Activated naive CD8-positive, alpha-beta T cell treated with anti-CD3 and anti-CD28 coated beads for 36 hours (primary cell): ENCODE measurements around the gene QTRT2. TPM values are rescaled to one million over a fixed set of nuclear protein-coding genes. Genes with fewer than 3 reads are reported as not detected.

ENCODE experiments used
- DNase-seq: peaks from one replicate; pipeline ENCODE4 v3.0.0; 2021
- H3K27ac Mint-ChIP-seq: one replicate; pipeline ENCODE4 v1.8.0; 2022; ENCODE audit warnings: mild to moderate bottlenecking, moderate library complexity, mixed read lengths
- H3K27me3 Mint-ChIP-seq: one replicate; pipeline ENCODE4 v1.8.0; 2022; ENCODE audit warnings: mild to moderate bottlenecking, mixed read lengths
- H3K36me3 Mint-ChIP-seq: one replicate; pipeline ENCODE4 v1.8.0; 2021; ENCODE audit warnings: mild to moderate bottlenecking, mixed read lengths
- H3K4me1 Mint-ChIP-seq: one replicate; pipeline ENCODE4 v1.8.0; 2021; ENCODE audit warnings: mixed read lengths
- H3K4me3 Mint-ChIP-seq: one replicate; pipeline ENCODE4 v1.8.0; 2022; ENCODE audit warnings: mild to moderate bottlenecking, moderate library complexity, mixed read lengths
- H3K9me3 Mint-ChIP-seq: one replicate; pipeline ENCODE4 v1.8.0; 2022; ENCODE audit warnings: mixed read lengths
- total RNA-seq, 2 experiments: library from RNA; stranded (reverse); gene quantifications; one replicate each; pipeline ENCODE4 v1.2.3, GENCODE V29; 2021

QTRT2 gene
- total RNA-seq, 2 experiments from 2014 or later = 43.3 to 51.1 TPM

GRCh38 chr3:114058646-114059045 is 2.1 kb downstream of the QTRT2 start:
- Mint-ChIP-seq H3K27ac (no peak overlapping the region), H3K4me3 (peak overlapping the region; percentile 92), H3K9me3 (no peaks in the 10 kb centered on the region), H3K27me3 (no peaks in the 10 kb centered on the region), H3K4me1 (peaks cover 36% of the 10 kb centered on the region), H3K36me3 (peaks cover 34% of the 10 kb centered on the region)
- DNase-seq = no peak

GRCh38 chr3:114060906-114061655 is 4.5 kb downstream of the QTRT2 start:
- H3K27me3 Mint-ChIP-seq = no peaks in the 10 kb centered on the region
- DNase-seq = no peak
- H3K27ac Mint-ChIP-seq = no peak overlapping the region
- peaks cover 37% of the 10 kb centered on the region for H3K4me1 Mint-ChIP-seq
- no peaks in the 10 kb centered on the region for H3K9me3 Mint-ChIP-seq
- no peak overlapping the region for H3K4me3 Mint-ChIP-seq
- H3K36me3 Mint-ChIP-seq = peaks cover 42% of the 10 kb centered on the region

DNA sequence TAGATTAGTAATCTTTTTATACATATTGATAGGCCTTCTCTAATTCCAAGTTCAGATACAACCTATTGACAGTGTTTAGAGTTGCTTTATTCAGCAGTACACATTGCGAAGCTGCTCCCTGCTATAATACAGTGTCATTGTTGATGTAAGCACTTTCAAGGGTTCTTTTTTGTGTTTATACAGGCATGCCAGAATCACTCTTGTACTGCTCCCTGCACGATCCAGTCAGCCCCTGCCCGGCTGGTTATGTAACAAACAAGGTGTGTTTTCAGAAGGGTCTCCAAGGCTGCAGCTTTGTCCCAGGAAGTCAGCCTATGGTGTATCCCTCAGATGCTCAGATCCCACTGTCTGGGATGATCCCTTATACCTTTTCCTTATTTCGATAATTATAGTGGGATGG is 11.3 kb downstream of the QTRT2 start:
- Mint-ChIP-seq H3K27ac (no peak overlapping the region), H3K36me3 (peaks cover 29% of the 10 kb centered on the region), H3K4me3 (no peak overlapping the region), H3K27me3 (no peaks in the 10 kb centered on the region), H3K9me3 (no peaks in the 10 kb centered on the region), H3K4me1 (peaks cover 6% of the 10 kb centered on the region)
- no peak for DNase-seq

- DNase-seq = no peak
- Mint-ChIP-seq H3K27me3 (no peaks in the 10 kb centered on the region), H3K4me1 (peaks cover 6% of the 10 kb centered on the region), H3K4me3 (no peak overlapping the region), H3K27ac (no peak overlapping the region), H3K9me3 (no peaks in the 10 kb centered on the region), H3K36me3 (peaks cover 29% of the 10 kb centered on the region)
These were observed 11.8 kb downstream of the QTRT2 start for GRCh38 chr3:114068336-114068735.

GRCh38 chr3:114071786-114072185 is 15.2 kb downstream of the QTRT2 start:
- no peak for DNase-seq
- Mint-ChIP-seq H3K27ac (no peak overlapping the region), H3K9me3 (no peaks in the 10 kb centered on the region), H3K27me3 (no peaks in the 10 kb centered on the region), H3K4me1 (no peaks in the 10 kb centered on the region), H3K36me3 (peaks cover 23% of the 10 kb centered on the region), H3K4me3 (no peak overlapping the region)

- Mint-ChIP-seq H3K4me1 (no peaks in the 10 kb centered on the region), H3K9me3 (no peaks in the 10 kb centered on the region), H3K4me3 (no peak overlapping the region), H3K36me3 (peaks cover 33% of the 10 kb centered on the region), H3K27ac (no peak overlapping the region), H3K27me3 (no peaks in the 10 kb centered on the region)
- DNase-seq = no peak
These were observed 20.2 kb downstream of the QTRT2 start for GRCh38 chr3:114076711-114077110.

DNA sequence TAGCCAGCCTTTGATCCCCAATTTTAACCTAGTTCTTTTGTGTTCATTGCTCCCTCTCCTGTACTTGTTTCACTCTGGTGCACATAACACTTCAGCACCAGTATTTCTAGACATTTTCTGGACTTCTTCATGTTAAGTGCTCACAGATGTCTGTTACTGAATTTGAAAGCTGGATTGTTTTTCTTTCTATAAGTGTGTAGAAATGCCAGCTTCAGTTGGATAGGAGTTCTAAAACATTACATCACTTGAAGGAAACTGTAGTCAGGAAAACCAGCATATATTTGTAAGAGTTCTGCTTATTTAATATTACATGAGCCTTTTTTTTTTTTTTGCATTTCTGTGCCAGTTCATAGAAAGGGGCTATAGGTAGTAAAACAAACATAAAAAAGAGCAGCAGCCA is 21.6 kb downstream of the QTRT2 start:
- no peaks in the 10 kb centered on the region for H3K4me1 Mint-ChIP-seq
- no peak for DNase-seq
- no peak overlapping the region for H3K4me3 Mint-ChIP-seq
- no peaks in the 10 kb centered on the region for H3K27me3 Mint-ChIP-seq
- H3K27ac Mint-ChIP-seq = no peak overlapping the region
- H3K36me3 Mint-ChIP-seq = peaks cover 28% of the 10 kb centered on the region
- no peaks in the 10 kb centered on the region for H3K9me3 Mint-ChIP-seq

- H3K36me3 Mint-ChIP-seq = peaks cover 41% of the 10 kb centered on the region
- H3K4me3 Mint-ChIP-seq = no peak overlapping the region
- no peaks in the 10 kb centered on the region for H3K9me3 Mint-ChIP-seq
- no peaks in the 10 kb centered on the region for H3K27me3 Mint-ChIP-seq
- H3K27ac Mint-ChIP-seq = no peak overlapping the region
- H3K4me1 Mint-ChIP-seq = no peaks in the 10 kb centered on the region
- DNase-seq = no peak
These were observed 23.2 kb downstream of the QTRT2 start for GRCh38 chr3:114079761-114080160.

DNA sequence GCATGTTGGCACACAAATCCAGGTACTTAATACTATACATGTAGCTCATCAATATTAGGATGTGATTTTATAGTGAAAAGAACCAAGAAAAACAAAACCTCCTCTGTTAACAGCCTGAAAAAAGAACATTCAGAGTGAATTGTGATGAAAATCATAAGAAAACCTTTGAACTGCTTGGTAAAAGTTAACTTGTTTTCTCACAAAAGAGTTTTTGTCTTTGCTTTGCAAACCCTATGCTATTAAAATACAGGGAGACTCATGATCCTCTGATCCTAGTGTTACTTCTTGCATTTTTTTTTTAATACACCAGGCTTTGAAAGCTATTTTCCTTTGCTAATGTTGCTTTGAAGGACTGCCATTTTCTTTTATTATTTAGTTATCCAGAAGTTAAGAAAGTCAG is 23.7 kb downstream of the QTRT2 start:
- DNase-seq = no peak
- Mint-ChIP-seq H3K4me3 (no peak overlapping the region), H3K36me3 (peaks cover 44% of the 10 kb centered on the region), H3K9me3 (no peaks in the 10 kb centered on the region), H3K4me1 (no peaks in the 10 kb centered on the region), H3K27ac (no peak overlapping the region), H3K27me3 (no peaks in the 10 kb centered on the region)

DNA sequence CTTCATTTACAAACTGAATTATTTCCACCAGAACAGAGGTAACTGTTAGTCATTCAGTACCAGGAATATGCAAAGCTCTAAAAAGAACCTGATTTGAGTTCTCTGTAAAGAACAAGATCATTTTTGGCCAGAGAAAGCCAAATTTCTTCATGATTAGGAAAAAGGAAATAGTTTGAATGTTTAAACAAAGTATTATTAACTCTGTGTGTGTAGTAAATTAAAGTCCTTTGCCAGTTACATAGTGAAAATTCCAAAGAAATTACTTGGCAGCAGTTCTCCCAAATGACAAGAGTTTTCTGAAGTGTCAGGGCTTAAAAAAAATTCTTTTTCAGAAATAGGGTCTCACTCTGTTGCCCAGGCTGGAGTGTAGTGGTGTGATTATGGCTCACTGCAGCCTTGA is 24.5 kb downstream of the QTRT2 start:
- Mint-ChIP-seq H3K36me3 (peaks cover 53% of the 10 kb centered on the region), H3K4me3 (no peak overlapping the region), H3K4me1 (no peaks in the 10 kb centered on the region), H3K9me3 (no peaks in the 10 kb centered on the region), H3K27ac (no peak overlapping the region), H3K27me3 (no peaks in the 10 kb centered on the region)
- no peak for DNase-seq

GRCh38 chr3:114083112-114083511 is 26.6 kb downstream of the QTRT2 start:
- DNase-seq = no peak
- H3K36me3 Mint-ChIP-seq = peaks cover 61% of the 10 kb centered on the region
- H3K9me3 Mint-ChIP-seq = no peaks in the 10 kb centered on the region
- H3K27ac Mint-ChIP-seq = no peak overlapping the region
- H3K4me3 Mint-ChIP-seq = no peak overlapping the region
- no peaks in the 10 kb centered on the region for H3K4me1 Mint-ChIP-seq
- H3K27me3 Mint-ChIP-seq = no peaks in the 10 kb centered on the region

DNA sequence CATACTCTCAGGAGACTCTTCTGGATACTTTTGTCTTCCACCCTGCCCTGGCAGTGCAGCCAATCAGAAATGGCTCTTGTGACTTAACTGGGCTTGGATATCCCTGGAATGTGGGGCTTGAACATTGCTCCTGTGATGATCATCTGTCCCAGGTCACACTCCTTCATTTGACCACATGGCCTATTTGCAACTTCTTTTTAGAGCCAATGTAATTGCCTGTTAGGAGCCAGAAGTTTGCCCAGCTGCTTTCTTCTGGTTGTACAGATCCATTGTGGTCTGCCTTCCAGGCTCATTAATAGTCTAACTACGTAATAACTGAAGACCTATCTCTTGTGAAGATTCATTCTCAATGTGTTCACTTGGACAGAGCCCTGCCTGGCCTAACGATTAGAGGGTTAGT is 29.8 kb downstream of the QTRT2 start:
- H3K27ac Mint-ChIP-seq = no peak overlapping the region
- peaks cover 45% of the 10 kb centered on the region for H3K36me3 Mint-ChIP-seq
- H3K4me1 Mint-ChIP-seq = no peaks in the 10 kb centered on the region
- DNase-seq = no peak
- H3K27me3 Mint-ChIP-seq = no peaks in the 10 kb centered on the region
- H3K4me3 Mint-ChIP-seq = no peak overlapping the region
- no peaks in the 10 kb centered on the region for H3K9me3 Mint-ChIP-seq

DNA sequence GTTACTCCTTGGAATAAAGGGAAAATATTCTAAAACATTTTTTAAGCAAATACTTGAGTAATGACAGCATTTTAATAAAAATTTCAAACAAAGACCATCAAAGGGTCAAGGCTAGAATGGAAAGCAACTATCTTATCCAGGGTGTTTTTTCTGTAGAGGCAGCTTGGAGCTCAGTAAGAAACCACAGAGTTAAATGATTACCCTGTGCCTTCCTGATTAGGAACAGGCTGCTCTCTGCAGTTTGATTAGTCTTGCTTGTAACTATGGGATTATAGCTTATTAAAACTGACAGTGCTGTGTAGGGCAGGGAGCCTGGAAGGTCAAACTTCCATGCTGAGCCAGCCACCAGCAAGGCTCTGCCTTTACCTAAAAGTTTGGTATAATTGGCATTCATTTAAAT is 33.1 kb downstream of the QTRT2 start:
- H3K27ac Mint-ChIP-seq = no peak overlapping the region
- no peaks in the 10 kb centered on the region for H3K4me1 Mint-ChIP-seq
- H3K9me3 Mint-ChIP-seq = no peaks in the 10 kb centered on the region
- no peak overlapping the region for H3K4me3 Mint-ChIP-seq
- H3K27me3 Mint-ChIP-seq = peaks cover 5% of the 10 kb centered on the region
- H3K36me3 Mint-ChIP-seq = peaks cover 30% of the 10 kb centered on the region
- DNase-seq = no peak

DNA sequence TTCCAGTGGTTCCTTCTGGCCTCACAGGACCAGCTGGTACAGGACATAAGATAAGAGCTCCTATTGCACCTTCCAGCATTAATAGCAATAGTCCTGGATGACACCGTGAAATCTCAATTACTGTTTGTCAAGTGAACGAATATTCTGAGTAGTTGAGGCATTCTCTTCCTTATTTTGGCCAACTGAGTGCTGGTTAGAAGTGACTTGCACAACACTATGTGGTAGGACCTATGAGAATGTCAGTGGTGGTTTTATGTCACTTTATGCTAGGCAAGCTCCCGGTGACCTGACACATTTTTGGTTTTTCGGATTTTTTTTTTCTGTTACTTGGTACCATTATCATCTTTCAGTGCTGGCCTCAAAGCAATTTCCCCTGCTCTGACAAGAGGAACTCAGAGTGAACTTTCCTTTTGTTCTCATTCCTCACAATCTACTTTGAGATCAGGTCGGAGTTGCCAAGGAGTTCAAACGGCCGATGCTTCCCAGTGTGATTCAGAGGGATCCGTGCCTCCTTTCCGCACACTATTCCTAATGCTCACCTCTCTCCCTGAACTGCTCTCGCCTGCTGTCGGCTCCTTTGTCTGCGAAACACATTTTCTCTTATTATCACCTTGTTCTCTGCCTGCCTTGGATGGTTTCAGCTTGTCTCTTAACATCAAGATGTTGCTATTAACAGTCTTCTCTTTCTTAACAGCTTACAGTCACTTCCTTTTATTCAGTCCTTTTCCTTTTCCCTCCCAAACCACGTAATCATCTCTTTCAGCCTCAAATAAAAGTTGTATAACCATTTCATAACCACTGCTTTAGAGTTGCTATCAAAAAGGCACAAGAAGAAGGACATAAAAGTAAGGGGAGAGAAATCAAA is 35.8 kb downstream of the QTRT2 start:
- no peak overlapping the region for H3K4me3 Mint-ChIP-seq
- no peak for DNase-seq
- no peaks in the 10 kb centered on the region for H3K9me3 Mint-ChIP-seq
- H3K36me3 Mint-ChIP-seq = peaks cover 6% of the 10 kb centered on the region
- H3K27ac Mint-ChIP-seq = no peak overlapping the region
- H3K27me3 Mint-ChIP-seq = peaks cover 5% of the 10 kb centered on the region
- H3K4me1 Mint-ChIP-seq = no peaks in the 10 kb centered on the region

DNA sequence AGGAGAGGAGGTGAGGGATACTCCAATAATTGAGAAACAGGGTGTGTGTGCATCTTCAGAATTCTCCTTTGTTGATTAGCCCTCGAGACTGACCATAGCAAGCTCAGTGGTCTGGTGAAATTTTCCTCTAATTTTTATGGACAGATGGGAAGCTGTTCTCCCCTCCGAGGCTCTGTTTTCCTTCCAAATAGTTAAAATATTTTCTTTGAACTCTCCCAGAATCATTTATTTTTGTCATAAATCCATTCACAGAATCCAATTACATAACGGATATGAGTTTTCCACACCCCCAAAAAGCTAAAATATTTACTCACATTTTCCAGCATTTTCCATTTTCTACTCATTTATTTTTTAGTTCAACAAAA is 36.5 kb downstream of the QTRT2 start:
- Mint-ChIP-seq H3K4me1 (no peaks in the 10 kb centered on the region), H3K9me3 (no peaks in the 10 kb centered on the region), H3K27ac (no peak overlapping the region), H3K27me3 (peaks cover 5% of the 10 kb centered on the region), H3K4me3 (no peak overlapping the region), H3K36me3 (no peaks in the 10 kb centered on the region)
- no peak for DNase-seq

GRCh38 chr3:114093596-114093995 is 37.1 kb downstream of the QTRT2 start:
- no peaks in the 10 kb centered on the region for H3K9me3 Mint-ChIP-seq
- H3K36me3 Mint-ChIP-seq = no peaks in the 10 kb centered on the region
- peaks cover 5% of the 10 kb centered on the region for H3K27me3 Mint-ChIP-seq
- DNase-seq = no peak
- no peak overlapping the region for H3K4me3 Mint-ChIP-seq
- no peak overlapping the region for H3K27ac Mint-ChIP-seq
- H3K4me1 Mint-ChIP-seq = no peaks in the 10 kb centered on the region
